IPS DF 4.7 (cell line): ENCODE measurements around the gene EHMT1.
"Not testable (repeated sequence)": the region's sequence is repeated elsewhere in the genome, so short reads cannot be mapped to it uniquely, and the experiment has no call there.

Experiments
- DNase-seq: peaks from one replicate; pipeline ENCODE4 v3.0.0-alpha.2; 2013; ENCODE audit warnings: low spot score; ENCODE audit errors: extremely low read depth

The EHMT1 gene

GRCh38 chr9:137691646-137692351, 73.0 kb downstream of the EHMT1 start:
- no peak for DNase-seq

GRCh38 chr9:137694236-137694959, 75.6 kb downstream of the EHMT1 start:
- DNase-seq, result no peak

- peak; percentile 75 for DNase-seq
Measured at GRCh38 chr9:137694962-137695875, 76.4 kb downstream of the EHMT1 start.

GRCh38 chr9:137696136-137696925, 77.5 kb downstream of the EHMT1 start:
- DNase-seq, result no peak

- DNase-seq, result no peak
Measured at GRCh38 chr9:137697193-137697592, 78.4 kb downstream of the EHMT1 start.

- DNase-seq, result no peak
Measured at GRCh38 chr9:137697832-137698231, 79.0 kb downstream of the EHMT1 start.

- DNase-seq, result no peak
Measured at GRCh38 chr9:137700911-137701310, 82.1 kb downstream of the EHMT1 start.

- DNase-seq, result no peak
Measured at GRCh38 chr9:137702615-137703379, 84.0 kb downstream of the EHMT1 start.

- DNase-seq, result no peak
Measured at GRCh38 chr9:137703842-137704508, 85.2 kb downstream of the EHMT1 start.

- DNase-seq, result no peak
Measured at GRCh38 chr9:137705443-137705863, 86.6 kb downstream of the EHMT1 start.

- DNase-seq, result no peak
Measured at GRCh38 chr9:137705906-137706305, 87.1 kb downstream of the EHMT1 start.

- DNase-seq, result no peak
Measured at GRCh38 chr9:137707361-137707760, 88.6 kb downstream of the EHMT1 start.

GRCh38 chr9:137708590-137709284, 89.9 kb downstream of the EHMT1 start:
- DNase-seq, result no peak

- DNase-seq, result no peak
Measured at GRCh38 chr9:137709411-137710101, 90.8 kb downstream of the EHMT1 start.

GRCh38 chr9:137710704-137711103, 91.9 kb downstream of the EHMT1 start:
- no peak for DNase-seq

- no peak for DNase-seq
Measured at GRCh38 chr9:137711678-137712105, 92.9 kb downstream of the EHMT1 start.

- DNase-seq, result no peak
Measured at GRCh38 chr9:137715321-137715720, 96.5 kb downstream of the EHMT1 start.

- not testable (repeated sequence) for DNase-seq
Measured at GRCh38 chr9:137715866-137716693, 97.3 kb downstream of the EHMT1 start.
